ENCODE results near the gene C4B. TPM values are rescaled to one million over a fixed set of nuclear protein-coding genes. Genes with fewer than 3 reads are reported as not detected.

Gene C4B
- total and polyA plus RNA-seq, 9 of the 15 experiments (the other 6 are each of a cell fraction or from before 2014, with no cell fraction given), result 0.32 to 8.8 (median 5.4) TPM

DNA sequence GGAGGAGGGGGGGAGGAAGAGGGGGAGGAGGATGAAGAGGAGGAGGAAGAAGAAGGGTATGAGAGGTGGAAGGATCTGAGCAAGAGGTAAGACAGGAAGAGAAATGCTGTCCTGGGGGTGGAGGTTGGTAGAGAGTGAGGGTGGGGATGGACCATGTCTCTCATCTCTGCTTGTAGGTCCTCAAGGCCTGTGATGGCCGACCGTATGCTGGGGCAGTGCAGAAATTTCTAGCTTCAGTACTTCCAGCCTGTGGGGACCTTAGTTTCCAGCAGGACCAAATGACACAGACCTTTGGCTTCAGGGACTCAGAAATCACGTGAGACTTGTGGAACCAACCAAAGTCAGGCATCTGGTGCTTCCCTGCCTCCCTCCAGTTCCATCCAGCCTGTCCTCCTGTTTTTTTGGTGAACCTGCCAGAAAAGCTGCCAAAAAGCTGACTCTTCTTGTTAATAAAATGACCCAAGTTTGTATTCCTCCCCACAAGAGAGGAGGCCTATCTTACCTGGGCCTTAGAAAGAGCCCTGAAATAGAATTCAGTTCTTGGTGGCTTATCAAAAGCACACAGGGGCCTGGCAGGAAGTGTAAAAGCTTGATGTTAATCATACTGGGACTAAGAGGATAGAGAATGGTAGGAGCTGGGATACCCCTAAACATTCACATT lies 35.2 kb upstream of the C4B start (continued):
- TF ChIP-seq, protein P1, sequence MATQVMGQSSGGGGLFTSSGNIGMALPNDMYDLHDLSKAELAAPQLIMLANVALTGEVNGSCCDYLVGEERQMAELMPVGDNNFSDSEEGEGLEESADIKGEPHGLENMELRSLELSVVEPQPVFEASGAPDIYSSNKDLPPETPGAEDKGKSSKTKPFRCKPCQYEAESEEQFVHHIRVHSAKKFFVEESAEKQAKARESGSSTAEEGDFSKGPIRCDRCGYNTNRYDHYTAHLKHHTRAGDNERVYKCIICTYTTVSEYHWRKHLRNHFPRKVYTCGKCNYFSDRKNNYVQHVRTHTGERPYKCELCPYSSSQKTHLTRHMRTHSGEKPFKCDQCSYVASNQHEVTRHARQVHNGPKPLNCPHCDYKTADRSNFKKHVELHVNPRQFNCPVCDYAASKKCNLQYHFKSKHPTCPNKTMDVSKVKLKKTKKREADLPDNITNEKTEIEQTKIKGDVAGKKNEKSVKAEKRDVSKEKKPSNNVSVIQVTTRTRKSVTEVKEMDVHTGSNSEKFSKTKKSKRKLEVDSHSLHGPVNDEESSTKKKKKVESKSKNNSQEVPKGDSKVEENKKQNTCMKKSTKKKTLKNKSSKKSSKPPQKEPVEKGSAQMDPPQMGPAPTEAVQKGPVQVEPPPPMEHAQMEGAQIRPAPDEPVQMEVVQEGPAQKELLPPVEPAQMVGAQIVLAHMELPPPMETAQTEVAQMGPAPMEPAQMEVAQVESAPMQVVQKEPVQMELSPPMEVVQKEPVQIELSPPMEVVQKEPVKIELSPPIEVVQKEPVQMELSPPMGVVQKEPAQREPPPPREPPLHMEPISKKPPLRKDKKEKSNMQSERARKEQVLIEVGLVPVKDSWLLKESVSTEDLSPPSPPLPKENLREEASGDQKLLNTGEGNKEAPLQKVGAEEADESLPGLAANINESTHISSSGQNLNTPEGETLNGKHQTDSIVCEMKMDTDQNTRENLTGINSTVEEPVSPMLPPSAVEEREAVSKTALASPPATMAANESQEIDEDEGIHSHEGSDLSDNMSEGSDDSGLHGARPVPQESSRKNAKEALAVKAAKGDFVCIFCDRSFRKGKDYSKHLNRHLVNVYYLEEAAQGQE (IDR thresholded peaks at IDR 0.05; ENCODE audit: borderline replicate concordance), result peak; percentile 43; the same call in 1 of the 2 replicates
- TF ChIP-seq, protein P1 (CRISPR knock-in tag; IDR thresholded peaks at IDR 0.05; ENCODE audit: low read depth), result no peak
- peak in 1 of 2 experiments; percentile 15; a peak in 1 of 3 replicates for TF ChIP-seq CBX3 (IDR thresholded peaks at IDR 0.05; ENCODE audit: borderline replicate concordance in 1 of 2, low read length in 2 of 2)
- TF ChIP-seq RNF2 (IDR thresholded peaks at IDR 0.05), result peak; percentile 45; the same call in 1 of the 2 replicates
- TF ChIP-seq, protein P2, sequence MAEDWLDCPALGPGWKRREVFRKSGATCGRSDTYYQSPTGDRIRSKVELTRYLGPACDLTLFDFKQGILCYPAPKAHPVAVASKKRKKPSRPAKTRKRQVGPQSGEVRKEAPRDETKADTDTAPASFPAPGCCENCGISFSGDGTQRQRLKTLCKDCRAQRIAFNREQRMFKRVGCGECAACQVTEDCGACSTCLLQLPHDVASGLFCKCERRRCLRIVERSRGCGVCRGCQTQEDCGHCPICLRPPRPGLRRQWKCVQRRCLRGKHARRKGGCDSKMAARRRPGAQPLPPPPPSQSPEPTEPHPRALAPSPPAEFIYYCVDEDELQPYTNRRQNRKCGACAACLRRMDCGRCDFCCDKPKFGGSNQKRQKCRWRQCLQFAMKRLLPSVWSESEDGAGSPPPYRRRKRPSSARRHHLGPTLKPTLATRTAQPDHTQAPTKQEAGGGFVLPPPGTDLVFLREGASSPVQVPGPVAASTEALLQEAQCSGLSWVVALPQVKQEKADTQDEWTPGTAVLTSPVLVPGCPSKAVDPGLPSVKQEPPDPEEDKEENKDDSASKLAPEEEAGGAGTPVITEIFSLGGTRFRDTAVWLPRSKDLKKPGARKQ (CRISPR knock-in tag; IDR thresholded peaks at IDR 0.05), result no peak
- TF ChIP-seq ZNF263 (CRISPR knock-in tag; IDR thresholded peaks at IDR 0.05; ENCODE audit: borderline replicate concordance), result peak; percentile 83
- TF ChIP-seq MCM3 (IDR thresholded peaks at IDR 0.05), result no peak
- peak; percentile 60 for TF ChIP-seq LEF1 (IDR thresholded peaks at IDR 0.05)
- TF ChIP-seq MEF2A (IDR thresholded peaks at IDR 0.05; ENCODE audit: control insufficient read depth, low read depth, low read length), result peak; percentile 77
- no peak for TF ChIP-seq ELF4 (CRISPR knock-in tag; IDR thresholded peaks at IDR 0.05)
- 0 out of 2 replicates have a peak, but pooled peaks have one; percentile 1 for TF ChIP-seq JUND (IDR thresholded peaks at IDR 0.05; ENCODE audit: borderline replicate concordance, low read depth, low read length)
- TF ChIP-seq JUND (tag; IDR thresholded peaks at IDR 0.05; ENCODE audit: borderline replicate concordance, low read depth, low read length), result no peak
- peak; percentile 33 for TF ChIP-seq SMARCE1 (IDR thresholded peaks at IDR 0.05)
- peak; percentile 55; the same call in 1 of the 2 replicates for TF ChIP-seq TAL1 (IDR thresholded peaks at IDR 0.05)
- TF ChIP-seq, protein P3, sequence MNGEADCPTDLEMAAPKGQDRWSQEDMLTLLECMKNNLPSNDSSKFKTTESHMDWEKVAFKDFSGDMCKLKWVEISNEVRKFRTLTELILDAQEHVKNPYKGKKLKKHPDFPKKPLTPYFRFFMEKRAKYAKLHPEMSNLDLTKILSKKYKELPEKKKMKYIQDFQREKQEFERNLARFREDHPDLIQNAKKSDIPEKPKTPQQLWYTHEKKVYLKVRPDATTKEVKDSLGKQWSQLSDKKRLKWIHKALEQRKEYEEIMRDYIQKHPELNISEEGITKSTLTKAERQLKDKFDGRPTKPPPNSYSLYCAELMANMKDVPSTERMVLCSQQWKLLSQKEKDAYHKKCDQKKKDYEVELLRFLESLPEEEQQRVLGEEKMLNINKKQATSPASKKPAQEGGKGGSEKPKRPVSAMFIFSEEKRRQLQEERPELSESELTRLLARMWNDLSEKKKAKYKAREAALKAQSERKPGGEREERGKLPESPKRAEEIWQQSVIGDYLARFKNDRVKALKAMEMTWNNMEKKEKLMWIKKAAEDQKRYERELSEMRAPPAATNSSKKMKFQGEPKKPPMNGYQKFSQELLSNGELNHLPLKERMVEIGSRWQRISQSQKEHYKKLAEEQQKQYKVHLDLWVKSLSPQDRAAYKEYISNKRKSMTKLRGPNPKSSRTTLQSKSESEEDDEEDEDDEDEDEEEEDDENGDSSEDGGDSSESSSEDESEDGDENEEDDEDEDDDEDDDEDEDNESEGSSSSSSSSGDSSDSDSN (IDR thresholded peaks at IDR 0.05; ENCODE audit: borderline replicate concordance in 1 of 2, low read depth in 2 of 2, low read length in 2 of 2), result 0 out of 4 replicates have a peak, but pooled peaks of 1 of the 2 experiments have one; percentile 47
- peak; percentile 66 for TF ChIP-seq ETV1 (tag; conservative IDR thresholded peaks at IDR 0.05; ENCODE audit: low read depth)

All from K562 (cell line).